ENCODE results near the gene PATL2. TPM values are rescaled to one million over a fixed set of nuclear protein-coding genes. Genes with fewer than 3 reads are reported as not detected.
"Not testable (repeated sequence)": the region's sequence is repeated elsewhere in the genome, so short reads cannot be mapped to it uniquely, and the experiment has no call there.

PATL2 gene
- total RNA-seq, 1 donor from 2014 or later: 3.7 TPM

DNA sequence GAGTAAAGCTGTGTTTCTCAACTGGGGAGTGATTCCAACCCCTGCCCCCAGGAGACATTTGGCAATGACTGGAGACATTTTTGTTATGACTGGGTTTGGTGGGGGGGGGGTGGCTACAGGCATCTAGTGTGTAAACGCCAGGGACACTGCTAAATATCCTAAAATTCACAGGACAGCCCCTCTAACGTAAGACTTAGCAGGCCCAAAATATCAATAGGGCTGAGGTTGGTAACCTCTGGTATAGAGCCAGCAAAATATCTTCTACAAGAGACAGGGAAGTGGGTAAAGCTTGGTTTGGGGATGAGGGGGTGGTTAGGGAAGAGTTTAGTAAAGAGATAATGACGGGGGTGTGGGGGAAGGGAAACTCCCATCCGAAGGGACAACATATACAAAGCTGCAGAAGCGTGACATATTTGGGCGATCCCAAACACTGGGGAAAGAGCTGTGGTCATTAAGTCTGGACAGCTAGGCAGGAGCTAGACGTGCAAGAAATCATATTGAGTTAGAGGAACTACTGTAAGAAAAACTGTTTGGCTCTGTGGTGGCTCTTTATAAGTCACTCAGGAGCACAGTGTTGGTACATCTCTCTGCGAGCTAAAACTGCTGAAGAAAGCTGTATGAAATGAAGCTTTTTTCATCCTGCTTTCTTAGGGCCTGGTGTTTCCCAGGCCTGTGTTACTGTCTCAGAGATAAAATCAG is 24.5 kb upstream of the PATL2 start:
- H3K27ac ChIP-seq (replicated peaks): peak overlapping the region; percentile 72
- peaks cover 38% of the 10 kb centered on the region for H3K4me1 ChIP-seq
- intact Hi-C loops (cut with micrococcal nuclease): loop anchor here (5.0 kb wide), 1 partner anchor 73 kb away; the partner anchor contains the start of gene SPG11
- peak; percentile 34 for DNase-seq
- no peaks in the 10 kb centered on the region for H3K27me3 ChIP-seq (ENCODE audit: low read depth)
- TF ChIP-seq, protein P1, sequence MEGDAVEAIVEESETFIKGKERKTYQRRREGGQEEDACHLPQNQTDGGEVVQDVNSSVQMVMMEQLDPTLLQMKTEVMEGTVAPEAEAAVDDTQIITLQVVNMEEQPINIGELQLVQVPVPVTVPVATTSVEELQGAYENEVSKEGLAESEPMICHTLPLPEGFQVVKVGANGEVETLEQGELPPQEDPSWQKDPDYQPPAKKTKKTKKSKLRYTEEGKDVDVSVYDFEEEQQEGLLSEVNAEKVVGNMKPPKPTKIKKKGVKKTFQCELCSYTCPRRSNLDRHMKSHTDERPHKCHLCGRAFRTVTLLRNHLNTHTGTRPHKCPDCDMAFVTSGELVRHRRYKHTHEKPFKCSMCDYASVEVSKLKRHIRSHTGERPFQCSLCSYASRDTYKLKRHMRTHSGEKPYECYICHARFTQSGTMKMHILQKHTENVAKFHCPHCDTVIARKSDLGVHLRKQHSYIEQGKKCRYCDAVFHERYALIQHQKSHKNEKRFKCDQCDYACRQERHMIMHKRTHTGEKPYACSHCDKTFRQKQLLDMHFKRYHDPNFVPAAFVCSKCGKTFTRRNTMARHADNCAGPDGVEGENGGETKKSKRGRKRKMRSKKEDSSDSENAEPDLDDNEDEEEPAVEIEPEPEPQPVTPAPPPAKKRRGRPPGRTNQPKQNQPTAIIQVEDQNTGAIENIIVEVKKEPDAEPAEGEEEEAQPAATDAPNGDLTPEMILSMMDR (IDR thresholded peaks at IDR 0.05; ENCODE audit: borderline replicate concordance): no peak
- H3K4me3 ChIP-seq: no peak overlapping the region
- peaks cover 12% of the 10 kb centered on the region for H3K36me3 ChIP-seq
- no peaks in the 10 kb centered on the region for H3K9me3 ChIP-seq (replicated peaks)

DNA sequence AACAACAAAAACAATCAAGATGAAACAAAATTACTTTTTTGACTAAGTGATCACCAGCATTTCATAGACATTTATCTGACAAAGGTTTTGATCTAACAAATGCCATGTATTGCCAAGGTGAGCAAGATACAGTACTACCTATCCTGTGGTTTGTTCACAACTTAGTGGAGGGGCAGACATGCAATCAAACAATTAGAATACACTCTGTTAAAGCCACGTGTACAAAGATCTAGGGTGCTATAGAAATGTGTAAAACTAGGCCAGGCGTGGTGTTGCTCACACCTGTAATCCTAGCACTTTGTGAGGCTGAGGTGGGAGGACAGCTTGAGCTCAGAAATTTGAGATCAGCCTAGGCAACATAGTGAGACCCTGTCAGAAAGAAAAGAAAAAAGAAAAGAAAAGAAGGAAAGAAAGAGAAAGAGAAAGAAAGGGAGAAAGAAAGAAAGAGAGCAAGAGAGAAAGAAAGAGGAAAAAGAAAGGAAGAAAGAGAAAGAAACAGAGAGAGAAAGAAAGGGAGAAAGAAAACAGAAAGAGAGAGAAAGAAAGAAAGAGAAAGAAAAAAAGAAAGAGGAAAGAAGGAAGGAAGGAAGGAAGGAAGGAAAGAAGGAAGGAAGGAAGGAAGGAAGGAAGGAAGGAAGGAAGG is 23.8 kb upstream of the PATL2 start:
- H3K9me3 ChIP-seq (replicated peaks): no peaks in the 10 kb centered on the region
- TF ChIP-seq, protein P1 (IDR thresholded peaks at IDR 0.05; ENCODE audit: borderline replicate concordance): no peak
- peaks cover 45% of the 10 kb centered on the region for H3K4me1 ChIP-seq
- DNase-seq: no peak
- intact Hi-C loops (cut with micrococcal nuclease): loop anchor here (5.0 kb wide), 1 partner anchor 73 kb away; the partner anchor contains the start of gene SPG11
- H3K27me3 ChIP-seq (ENCODE audit: low read depth): no peaks in the 10 kb centered on the region
- H3K4me3 ChIP-seq: no peak overlapping the region
- H3K27ac ChIP-seq (replicated peaks): peak overlapping the region; percentile 72
- H3K36me3 ChIP-seq: peaks cover 12% of the 10 kb centered on the region

DNA sequence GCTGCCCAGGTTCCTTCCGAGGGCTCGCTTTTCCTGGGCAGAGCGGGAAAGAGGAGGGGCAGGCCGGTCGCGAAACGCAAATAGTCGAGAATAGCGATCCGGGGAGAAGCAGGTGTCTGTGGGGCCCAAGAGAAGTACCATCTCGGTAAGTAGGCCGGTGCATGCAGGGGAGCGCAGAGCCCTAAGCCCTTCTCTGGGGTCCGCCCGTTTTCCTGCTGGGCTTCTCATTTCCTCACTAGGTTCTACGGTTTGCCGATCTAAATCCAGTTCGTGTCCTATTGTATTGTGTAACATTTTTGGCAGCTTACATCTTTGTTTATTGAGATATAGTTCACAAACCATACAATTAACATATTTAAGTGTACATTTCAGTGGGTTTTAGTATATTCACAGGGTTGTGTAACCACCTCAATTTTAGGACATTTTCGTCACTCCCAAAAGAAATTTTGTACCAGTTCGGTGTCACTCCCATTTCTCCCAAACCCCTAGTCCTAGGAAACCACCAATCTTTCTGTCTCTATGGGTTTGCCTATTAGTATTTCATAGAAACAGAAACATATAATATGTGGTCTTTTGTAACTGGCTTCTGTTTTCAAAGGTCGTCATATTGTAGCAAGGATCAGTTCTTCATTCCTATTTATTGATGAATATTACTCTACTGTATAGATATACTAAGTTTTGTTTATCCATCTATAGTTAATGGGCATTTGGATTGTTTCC is 18.4 kb upstream of the PATL2 start:
- intact Hi-C loops (cut with micrococcal nuclease): no loop called here
- H3K9me3 ChIP-seq (replicated peaks): no peaks in the 10 kb centered on the region
- DNase-seq: no peak
- TF ChIP-seq, protein P1 (IDR thresholded peaks at IDR 0.05; ENCODE audit: borderline replicate concordance): no peak
- peak overlapping the region; percentile 79 for H3K4me3 ChIP-seq
- H3K4me1 ChIP-seq: peaks cover 67% of the 10 kb centered on the region
- H3K36me3 ChIP-seq: peaks cover 12% of the 10 kb centered on the region
- peak overlapping the region; percentile 99 for H3K27ac ChIP-seq (replicated peaks)
- no peaks in the 10 kb centered on the region for H3K27me3 ChIP-seq (ENCODE audit: low read depth)

DNA sequence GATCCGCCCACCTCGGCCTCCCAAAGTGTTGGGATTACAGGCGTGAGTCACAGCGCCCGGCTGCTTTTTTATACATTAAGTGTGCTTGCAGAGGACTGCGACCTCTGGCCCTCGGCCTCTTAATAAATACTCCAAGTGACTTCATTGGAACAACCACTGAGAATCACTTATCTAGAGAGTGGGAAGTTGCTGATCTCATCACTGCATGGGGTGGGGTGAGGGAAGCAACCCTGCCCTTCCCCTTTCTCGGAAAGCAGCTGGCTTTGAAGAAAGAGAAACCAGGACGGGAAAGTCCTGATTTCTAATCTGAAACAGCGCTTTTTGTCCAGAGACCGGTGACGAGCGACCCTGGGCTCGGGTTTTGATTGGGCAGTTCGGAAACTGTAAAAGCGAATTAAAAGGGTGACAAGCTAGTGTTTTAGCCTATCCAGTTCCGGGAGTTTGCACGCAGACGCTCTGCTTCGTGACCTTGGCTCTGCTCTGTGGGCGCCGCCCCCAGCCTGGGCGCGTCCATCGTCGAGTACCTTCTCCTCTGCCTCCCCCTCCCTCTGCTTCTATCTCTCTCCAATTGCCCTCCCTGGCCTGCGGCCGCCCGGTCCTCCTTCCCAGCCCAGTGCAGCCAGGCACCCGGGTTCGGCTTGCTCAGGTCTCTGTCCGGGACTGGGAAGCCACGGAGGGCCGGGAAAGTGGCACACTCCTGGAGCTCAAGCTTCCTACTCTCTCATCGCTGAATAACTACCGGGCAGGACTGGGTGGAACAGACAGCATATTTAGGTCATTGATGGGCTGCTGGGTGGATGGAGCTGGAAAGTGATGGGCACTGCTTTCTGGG is 17.7 kb upstream of the PATL2 start:
- H3K9me3 ChIP-seq (replicated peaks): no peaks in the 10 kb centered on the region
- peak; percentile 94 for DNase-seq
- peaks cover 65% of the 10 kb centered on the region for H3K4me1 ChIP-seq
- H3K27ac ChIP-seq (replicated peaks): peak overlapping the region; percentile 99
- H3K36me3 ChIP-seq: peaks cover 12% of the 10 kb centered on the region
- H3K4me3 ChIP-seq: peak overlapping the region; percentile 79
- no peaks in the 10 kb centered on the region for H3K27me3 ChIP-seq (ENCODE audit: low read depth)
- TF ChIP-seq, protein P1 (IDR thresholded peaks at IDR 0.05; ENCODE audit: borderline replicate concordance): no peak
- intact Hi-C loops (cut with micrococcal nuclease): no loop called here

DNA sequence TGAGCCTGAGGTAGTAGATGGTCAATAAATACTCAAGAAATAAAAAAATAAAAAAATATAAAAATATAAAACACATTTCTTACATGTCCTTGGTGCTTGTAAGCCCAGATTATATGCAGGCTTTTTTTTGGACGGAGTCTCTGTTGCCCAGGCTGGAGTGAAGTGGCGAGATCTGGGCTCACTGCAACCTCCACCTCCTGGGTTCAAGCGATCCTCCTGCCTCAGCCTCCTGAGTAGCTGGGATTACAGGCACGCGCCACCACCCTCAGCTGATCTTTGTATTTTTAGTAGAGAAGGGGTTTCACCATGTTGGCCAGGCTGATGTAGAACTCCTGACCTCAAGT is 17.1 kb upstream of the PATL2 start:
- H3K27me3 ChIP-seq (ENCODE audit: low read depth); intact Hi-C loops (cut with micrococcal nuclease); H3K9me3 ChIP-seq (replicated peaks); DNase-seq: not testable (repeated sequence)
- H3K4me1 ChIP-seq: peaks cover 65% of the 10 kb centered on the region
- peak overlapping the region; percentile 79 for H3K4me3 ChIP-seq
- peaks cover 12% of the 10 kb centered on the region for H3K36me3 ChIP-seq
- peak overlapping the region; percentile 99 for H3K27ac ChIP-seq (replicated peaks)
